H1 (cell line): ENCODE results near the gene LRRC9. TPM values are rescaled to one million over a fixed set of nuclear protein-coding genes. Genes with fewer than 3 reads are reported as not detected.
"Not testable (repeated sequence)": the region's sequence is repeated elsewhere in the genome, so short reads cannot be mapped to it uniquely, and the experiment has no call there.

ENCODE experiments used
- CTCF ChIA-PET: fragments of 300-600 bp; sonication (Branson Sonifier 250); formaldehyde crosslinking; loops from one replicate; lab custom pipeline; 2021; ENCODE audit not compliant: partially characterized antibody; lab: Charles Lee
- POLR2A ChIA-PET: fragments of 300-600 bp; sonication (Branson Sonifier 250); formaldehyde crosslinking; loops from one replicate; lab custom pipeline; 2021; ENCODE audit warnings: inconsistent platforms; ENCODE audit not compliant: partially characterized antibody; lab: Charles Lee
- DNase-seq, 2 experiments: peaks; one replicate each; pipeline versions ENCODE4 v3.0.0 to v3.0.0-alpha.2; 2010 to 2022; ENCODE audit warnings: low spot score in 2 of 2, low read depth in 1 of 2, mixed read lengths in 1 of 2
- FAIRE-seq: peaks from 2 replicates; lab custom pipeline; 2011; peaks lifted over from hg19 to GRCh38; lab: Jason Lieb, UNC
- H2AFZ ChIP-seq: 2 replicates; pipeline ENCODE4 v1.8.1; 2012; ENCODE audit warnings: low read length, inconsistent platforms
- H2AK5ac ChIP-seq: 2 replicates; pipeline ENCODE4 v1.6.1; 2013; ENCODE audit warnings: low read depth, low read length
- H2BK120ac ChIP-seq: replicated peaks from 2 replicates; pipeline ENCODE3; 2013; ENCODE audit warnings: low read depth, low read length, inconsistent platforms
- H2BK12ac ChIP-seq: 2 replicates; pipeline ENCODE4 v1.6.1; 2013; ENCODE audit warnings: low read depth, low read length
- H2BK15ac ChIP-seq: 2 replicates; pipeline ENCODE4 v1.6.1; 2013; ENCODE audit warnings: low read length
- H2BK20ac ChIP-seq: 2 replicates; pipeline ENCODE4 v1.6.1; 2013; ENCODE audit warnings: low read length
- H2BK5ac ChIP-seq: 2 replicates; pipeline ENCODE4 v1.6.1; 2013; ENCODE audit warnings: low read depth, low read length
- H3K14ac ChIP-seq: 2 replicates; pipeline ENCODE4 v1.6.1; 2013; ENCODE audit warnings: inconsistent platforms; ENCODE audit not compliant: insufficient read length
- H3K18ac ChIP-seq: 2 replicates; pipeline ENCODE4 v1.6.1; 2013; ENCODE audit warnings: low read length; ENCODE audit errors: extremely low read depth
- H3K23ac ChIP-seq: 2 replicates; pipeline ENCODE4 v1.6.1; 2013; ENCODE audit warnings: inconsistent platforms; ENCODE audit not compliant: insufficient read length
- H3K23me2 ChIP-seq: 2 replicates; pipeline ENCODE4 v1.6.1; 2013; ENCODE audit warnings: low read depth, low read length
- H3K27ac ChIP-seq: 2 replicates; pipeline ENCODE4 v1.6.1; 2011; ENCODE audit warnings: low read depth, low read length, inconsistent platforms
- H3K27me3 ChIP-seq, 4 experiments: replicated peaks in 1 of 4; 1 replicate in 1 of 4; 2 replicates in 3 of 4; pipeline versions ENCODE4 v1.6.1 to v1.8.1; 2011 to 2013; ENCODE audit warnings: low read length in 3 of 4, mild to moderate bottlenecking in 3 of 4, inconsistent platforms in 2 of 4, mixed read lengths in 2 of 4, moderate library complexity in 1 of 4; ENCODE audit not compliant: control insufficient read depth in 3 of 4, insufficient read depth in 3 of 4; ENCODE audit errors: extremely low read depth in 1 of 4
- H3K36me3 ChIP-seq, 4 experiments: 2 replicates each; pipeline versions ENCODE4 v1.6.1 to v1.8.1; 2011 to 2013; ENCODE audit warnings: mild to moderate bottlenecking in 4 of 4, low read length in 3 of 4, moderate library complexity in 2 of 4, control low read depth in 1 of 4, inconsistent platforms in 1 of 4; ENCODE audit not compliant: insufficient read depth in 4 of 4, control insufficient read depth in 2 of 4
- H3K4ac ChIP-seq: replicated peaks from 2 replicates; pipeline ENCODE3; 2013; ENCODE audit warnings: low read length, low read depth, mixed read lengths, inconsistent platforms; ENCODE audit not compliant: insufficient read length
- H3K4me1 ChIP-seq, 4 experiments: replicated peaks in 1 of 4; 1 replicate in 1 of 4; 2 replicates in 3 of 4; pipeline versions ENCODE4 v1.6.1 to v1.8.1; 2011 to 2013; ENCODE audit warnings: low read length in 3 of 4, inconsistent platforms in 2 of 4, mixed read lengths in 1 of 4; ENCODE audit not compliant: insufficient read depth in 4 of 4, control insufficient read depth in 3 of 4
- H3K4me2 ChIP-seq, 2 experiments: 2 replicates each; pipeline versions ENCODE4 v1.6.1 to v1.8.1; 2011 to 2013; ENCODE audit warnings: low read depth in 2 of 2, low read length in 2 of 2, control low read depth in 1 of 2, inconsistent platforms in 1 of 2, mild to moderate bottlenecking in 1 of 2; ENCODE audit not compliant: insufficient read depth in 1 of 2
- H3K4me3 ChIP-seq, 4 experiments: fragments of 200-600, 300-600 bp in 1 of 4; sonication (generic), shearing (Covaris generic), sonication (Bioruptor Twin) in 1 of 4; 2 replicates each; pipeline versions ENCODE4 v1.5.1 to v1.8.1; 2011 to 2016; ENCODE audit warnings: low read length in 4 of 4, low read depth in 3 of 4, control low read depth in 2 of 4, inconsistent platforms in 2 of 4, mild to moderate bottlenecking in 2 of 4, mixed read lengths in 1 of 4, moderate library complexity in 1 of 4; ENCODE audit not compliant: insufficient read depth in 2 of 4; ENCODE audit errors: extremely low read depth in 1 of 4
- H3K56ac ChIP-seq: replicated peaks from 2 replicates; pipeline ENCODE3; 2013; ENCODE audit warnings: low read depth, mild to moderate bottlenecking, mixed read lengths, low read length, inconsistent platforms; ENCODE audit not compliant: insufficient read length
- H3K79me1 ChIP-seq: 2 replicates; pipeline ENCODE4 v1.6.1; 2013; ENCODE audit warnings: low read depth, low read length, control low read depth
- H3K79me2 ChIP-seq, 2 experiments: 2 replicates each; pipeline versions ENCODE4 v1.6.1 to v1.8.1; 2012 to 2013; ENCODE audit warnings: low read length in 2 of 2, mild to moderate bottlenecking in 2 of 2, inconsistent platforms in 1 of 2; ENCODE audit not compliant: insufficient read depth in 2 of 2, control insufficient read depth in 1 of 2
- H3K9ac ChIP-seq, 4 experiments: replicated peaks in 1 of 4; 1 replicate in 1 of 4; 2 replicates in 3 of 4; pipeline versions ENCODE4 v1.6.1 to v1.8.1; 2011 to 2013; ENCODE audit warnings: low read depth in 3 of 4, low read length in 3 of 4, control low read depth in 2 of 4, mild to moderate bottlenecking in 2 of 4, moderate library complexity in 2 of 4, inconsistent platforms in 1 of 4; ENCODE audit errors: extremely low read depth in 1 of 4
- H3K9me3 ChIP-seq, 2 experiments: 2 replicates each; pipeline versions ENCODE4 v1.6.1 to v1.8.1; 2012 to 2013; ENCODE audit warnings: mild to moderate bottlenecking in 2 of 2, moderate library complexity in 2 of 2, control low read depth in 1 of 2, inconsistent platforms in 1 of 2, low read depth in 1 of 2, low read length in 1 of 2, mixed read lengths in 1 of 2; ENCODE audit not compliant: insufficient read depth in 2 of 2
- H4K20me1 ChIP-seq, 2 experiments: replicated peaks in 1 of 2; 2 replicates each; pipeline versions ENCODE3 to v1.8.1; 2011 to 2013; ENCODE audit warnings: inconsistent platforms in 2 of 2, low read length in 2 of 2, mild to moderate bottlenecking in 1 of 2; ENCODE audit not compliant: insufficient read depth in 2 of 2, control insufficient read depth in 1 of 2
- H4K5ac ChIP-seq: 2 replicates; pipeline ENCODE4 v1.6.1; 2013; ENCODE audit warnings: low read length, low read depth, mixed read lengths, inconsistent platforms; ENCODE audit not compliant: insufficient read length
- H4K8ac ChIP-seq: 2 replicates; pipeline ENCODE4 v1.8.0; 2013; ENCODE audit warnings: mild to moderate bottlenecking, moderate library complexity, low read length, inconsistent platforms; ENCODE audit not compliant: insufficient read depth; ENCODE audit errors: extremely low read depth
- H4K91ac ChIP-seq: replicated peaks from 2 replicates; pipeline ENCODE3; 2013; ENCODE audit warnings: low read length, mixed read lengths, inconsistent platforms; ENCODE audit not compliant: insufficient read length
- WGBS, 2 experiments: shearing (Covaris generic) in 1 of 2; methylation state at CpG; one replicate each; pipeline versions ENCODE4 v1.1.6 to v1.1.7; 2013 to 2015; ENCODE audit warnings: low lambda C conversion rate in 2 of 2, mixed read lengths in 2 of 2, inconsistent platforms in 1 of 2, low coverage in 1 of 2, missing lambda C conversion rate in 1 of 2; ENCODE audit not compliant: insufficient replicate concordance in 2 of 2, insufficient coverage in 1 of 2, insufficient read length in 1 of 2; ENCODE audit errors: extremely low coverage in 1 of 2, missing lambda C conversion rate in 1 of 2; 5-methylcytosine and 5-hydroxymethylcytosine counted together
- polyA plus RNA-seq, 7 experiments: library from polyadenylated mRNA; depleted of rRNA in 3 of 7; stranded (reverse) in 5 of 7; unstranded in 2 of 7; fragments of >200 nt in 5 of 7; fragments of 200-250 nt in 2 of 7; gene quantifications; 1 replicate in 5 of 7; 2 replicates in 1 of 7; 4 replicates in 1 of 7; pipeline versions ENCODE4 v1.2.1 to v1.2.3, GENCODE V29; 2011 to 2013; ENCODE audit warnings: missing spikeins in 2 of 7, mixed read lengths in 2 of 7
- total RNA-seq: library from RNA; stranded (reverse); fragmentation: NEBNext Ultra II Directional; extraction: Animal tissue kit (Norgen Biotek cat#: 25700); gene quantifications from 2 replicates; pipeline ENCODE4 v1.2.1, GENCODE V29; 2021

LRRC9 gene
- total and polyA plus RNA-seq, 2 of the 8 experiments (the other 6 are each of a cell fraction or from before 2014, with no cell fraction given): 0.12 to 0.84 TPM

DNA sequence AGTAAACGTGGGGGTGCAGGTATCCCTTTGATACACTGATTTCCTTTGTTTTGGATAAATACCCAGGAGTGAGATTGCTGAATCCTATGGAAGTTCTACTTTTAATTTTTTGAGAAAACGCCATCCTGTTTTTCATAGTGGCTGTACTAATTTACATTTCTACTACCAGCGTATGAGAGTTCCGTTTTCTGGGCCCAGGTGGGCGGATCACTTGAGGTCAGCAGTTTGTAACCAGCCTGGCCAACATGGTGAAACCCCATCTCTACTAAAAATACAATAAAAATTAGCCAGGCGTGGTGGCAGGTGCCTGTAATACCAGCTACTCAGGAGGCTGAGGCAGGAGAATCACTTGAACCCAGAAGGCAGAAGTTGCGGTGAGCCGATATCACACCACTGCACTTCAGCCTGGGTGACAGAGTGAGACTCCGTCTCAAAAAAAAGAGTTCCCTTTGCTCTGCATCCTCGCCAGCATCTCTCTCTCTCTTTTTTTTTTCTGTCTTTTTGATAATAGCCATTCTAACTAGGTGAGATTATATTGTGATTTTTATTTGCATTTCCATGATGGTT, 22.4 kb downstream of the LRRC9 start:
- H3K23me2 ChIP-seq, H3K14ac ChIP-seq, FAIRE-seq, H2BK15ac ChIP-seq, H4K8ac ChIP-seq, H2BK12ac ChIP-seq, H4K91ac ChIP-seq, H3K9ac ChIP-seq, H3K56ac ChIP-seq, H3K79me2 ChIP-seq, H3K27me3 ChIP-seq, H3K4me1 ChIP-seq, H4K5ac ChIP-seq, DNase-seq, H3K23ac ChIP-seq, H3K9me3 ChIP-seq, H2BK5ac ChIP-seq, H3K18ac ChIP-seq, H4K20me1 ChIP-seq, H2BK20ac ChIP-seq, H2BK120ac ChIP-seq, CTCF ChIA-PET, H3K36me3 ChIP-seq, POLR2A ChIA-PET, H3K4me3 ChIP-seq, H3K27ac ChIP-seq, H2AFZ ChIP-seq, H2AK5ac ChIP-seq, H3K79me1 ChIP-seq, H3K4me2 ChIP-seq, H3K4ac ChIP-seq: not testable (repeated sequence)
- WGBS, 2 experiments: 92% methylated on average over 10 of the region's 10 CpGs; no CpG with 5 or more reads in 1 of the 2 experiments
